Erythroblast (primary cell): ENCODE data around the gene RUNDC1.
A peak's percentile ranks its signal among the peaks of the same experiment; 100 is the strongest.

Experiments used
- DNase-seq, 2 experiments: peaks; one replicate each; lab custom pipeline; 2025; lab: John Stamatoyannopoulos, UW
- GATA1 ChIP-seq: IDR thresholded peaks from 2 replicates; pipeline ENCODE4 v1.6.1; 2011; ENCODE audit warnings: low read depth, mild to moderate bottlenecking, control low read depth, low read length, moderate library complexity
- POLR2A ChIP-seq: IDR thresholded peaks from 2 replicates; pipeline ENCODE4 v1.6.1; 2011; ENCODE audit warnings: mild to moderate bottlenecking, low read length

The RUNDC1 gene

DNA sequence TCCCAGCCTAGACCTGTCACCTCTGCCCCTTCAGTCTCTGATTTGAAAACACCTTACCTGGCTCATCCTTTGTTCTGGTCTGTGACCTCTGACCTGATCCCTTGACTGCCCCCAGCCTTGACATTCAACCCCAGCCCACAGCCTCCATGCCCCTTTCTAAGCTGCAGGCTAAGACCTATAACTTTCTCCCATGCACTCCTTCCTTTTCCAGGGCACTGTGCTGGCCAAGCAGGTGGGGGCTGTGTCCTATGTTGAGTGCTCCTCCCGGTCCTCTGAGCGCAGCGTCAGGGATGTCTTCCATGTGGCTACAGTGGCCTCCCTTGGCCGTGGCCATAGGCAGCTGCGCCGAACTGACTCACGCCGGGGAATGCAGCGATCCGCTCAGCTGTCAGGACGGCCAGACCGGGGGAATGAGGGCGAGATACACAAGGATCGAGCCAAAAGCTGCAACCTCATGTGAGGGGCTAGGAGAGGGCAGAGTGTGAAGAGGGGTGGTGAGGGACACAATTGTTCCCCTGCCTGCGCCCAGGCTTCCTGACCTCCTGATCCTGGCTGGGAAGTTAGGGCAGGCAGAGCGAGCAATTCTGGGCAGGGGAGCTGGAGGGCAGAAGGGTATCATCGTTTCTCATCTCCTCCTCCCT, 48.0 kb downstream of the RUNDC1 start:
- no peak for TF ChIP-seq POLR2A
- no peak for TF ChIP-seq GATA1
- DNase-seq, result no peak

DNA sequence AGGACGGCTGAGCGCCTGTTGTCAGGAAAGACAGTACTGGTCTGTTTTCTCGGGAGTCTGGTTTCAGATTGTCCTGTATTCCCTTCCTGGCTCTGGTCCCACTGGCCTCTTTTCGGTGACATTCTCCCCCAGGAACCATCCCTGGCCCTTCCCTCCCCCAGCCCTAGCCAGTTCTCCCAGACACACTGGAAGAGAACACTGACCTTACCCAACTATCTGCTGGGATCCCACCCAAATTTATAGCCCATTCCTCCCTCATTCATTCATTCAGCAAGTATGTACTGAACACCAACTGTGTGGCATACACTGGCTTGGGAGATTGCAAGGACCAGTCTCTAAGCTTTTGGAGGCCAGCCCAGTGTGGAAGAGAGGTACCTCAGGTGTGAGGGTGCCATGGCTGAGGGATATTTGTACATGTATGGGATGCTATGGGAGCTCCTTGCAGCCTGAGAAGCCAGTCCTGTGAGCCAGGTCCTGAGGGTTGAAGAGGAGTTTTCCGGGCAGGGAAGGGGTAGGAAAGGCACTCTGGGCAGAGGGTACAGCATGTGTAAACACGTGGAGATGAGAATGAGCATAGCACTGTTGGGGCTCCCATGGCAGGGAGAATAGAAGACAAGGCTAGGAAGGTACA, 49.9 kb downstream of the RUNDC1 start:
- TF ChIP-seq GATA1 (no peak), POLR2A (no peak)
- no peak for DNase-seq

DNA sequence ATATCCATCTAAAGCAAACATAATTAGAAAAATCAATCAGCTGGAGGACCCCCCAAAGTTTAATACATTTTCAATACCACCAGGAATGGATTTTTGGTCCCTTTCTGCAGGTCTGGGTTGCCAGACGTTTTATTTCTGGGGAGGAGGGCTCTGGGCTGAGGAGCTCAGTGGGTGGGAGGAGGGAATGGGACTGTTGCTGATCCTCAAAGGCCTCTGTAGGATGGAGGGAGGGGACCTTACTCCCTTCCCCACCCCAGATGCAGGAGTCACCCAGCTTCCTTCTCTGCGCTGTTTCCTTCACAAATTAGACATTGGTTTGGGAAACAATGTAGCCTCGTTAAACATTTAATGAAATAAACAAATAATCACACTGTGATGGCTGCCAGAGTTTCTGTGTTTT, 51.3 kb downstream of the RUNDC1 start:
- DNase-seq, result no peak
- TF ChIP-seq GATA1, result no peak
- no peak for TF ChIP-seq POLR2A

DNA sequence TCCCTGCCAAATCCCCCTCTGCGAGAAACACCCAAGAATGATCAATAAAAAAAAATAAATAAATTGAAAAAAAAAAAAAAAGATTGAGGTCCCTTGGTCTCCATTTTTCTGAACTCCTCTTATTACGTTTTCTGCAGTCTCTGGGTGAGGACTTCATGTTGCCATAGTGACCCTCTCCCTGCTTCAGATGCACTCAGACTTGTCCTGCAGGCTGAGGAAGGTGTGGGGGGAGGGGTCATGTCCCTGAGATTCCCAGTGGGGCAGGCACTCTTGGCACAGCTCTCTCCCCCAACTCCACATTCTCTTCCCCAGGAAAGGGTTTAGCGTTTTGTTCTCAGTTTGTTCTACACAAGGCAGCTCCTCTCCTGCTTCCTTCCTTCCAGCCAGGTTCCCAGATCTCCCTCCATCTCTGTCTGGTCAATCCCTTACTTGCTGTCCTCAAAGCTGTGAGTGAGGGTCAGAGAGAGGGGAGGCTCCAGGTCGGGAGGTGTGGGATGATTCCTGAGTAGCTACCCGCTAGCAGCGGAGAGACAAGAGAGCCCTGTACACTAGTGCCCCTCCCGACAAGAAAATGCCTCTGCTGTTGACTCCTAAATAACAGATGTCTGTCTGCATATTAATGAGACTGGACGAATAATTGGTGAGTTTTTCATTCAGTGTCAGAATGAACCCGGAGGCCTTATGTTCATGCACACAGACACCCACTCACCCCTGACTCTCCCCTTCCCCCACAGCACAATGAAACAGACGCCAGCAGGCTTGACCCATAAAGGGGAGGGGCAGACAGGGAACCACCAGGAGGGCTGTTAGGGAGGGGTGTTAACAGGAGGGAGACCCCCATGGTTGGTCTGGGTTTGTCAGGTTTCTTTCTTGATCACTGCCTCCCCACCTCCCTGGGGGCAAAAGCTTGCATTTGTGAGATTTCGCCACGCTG, 53.9 kb downstream of the RUNDC1 start:
- no peak for TF ChIP-seq POLR2A
- TF ChIP-seq GATA1, result no peak
- no peak for DNase-seq

DNA sequence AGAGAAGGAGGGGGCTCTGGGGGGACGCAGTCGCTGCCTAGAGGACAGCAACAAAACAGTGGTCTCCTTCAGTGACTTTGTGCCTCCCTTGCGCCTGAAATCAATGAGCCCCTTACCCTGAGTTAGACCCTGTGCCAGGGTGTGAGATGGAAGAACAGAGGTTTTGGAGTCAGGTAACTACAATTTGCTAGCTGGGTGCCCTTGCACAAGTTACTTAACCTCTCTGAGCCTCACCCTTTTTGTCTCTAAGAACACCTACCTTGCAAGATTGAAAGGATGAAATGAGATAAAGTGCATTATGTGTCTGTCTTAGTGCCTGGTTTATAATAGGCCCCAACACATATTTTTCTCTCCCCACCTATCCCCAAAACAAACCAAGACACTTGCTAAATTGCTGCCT, 54.5 kb downstream of the RUNDC1 start:
- TF ChIP-seq GATA1 (no peak), POLR2A (no peak)
- DNase-seq, result no peak

DNA sequence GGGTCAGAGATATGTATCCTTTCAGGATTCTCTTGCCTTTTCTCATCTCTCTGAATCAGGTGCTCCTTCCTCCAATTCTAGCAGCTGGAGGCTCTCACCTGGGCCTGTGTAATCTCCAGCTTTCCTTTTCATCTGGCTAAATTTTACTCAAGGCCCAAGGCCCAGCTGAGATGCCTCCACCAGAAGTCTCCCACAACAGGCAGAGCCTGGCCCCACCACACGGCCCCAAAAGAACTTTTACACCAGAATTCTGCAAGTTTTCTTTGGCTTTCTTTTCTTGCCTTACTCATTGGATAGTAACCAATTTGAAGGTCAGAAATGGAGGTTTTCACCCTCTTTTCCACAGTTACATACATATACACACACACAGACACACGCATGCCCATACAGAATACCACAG, 59.3 kb downstream of the RUNDC1 start:
- DNase-seq, result no peak
- TF ChIP-seq POLR2A, result no peak
- TF ChIP-seq GATA1, result no peak

DNA sequence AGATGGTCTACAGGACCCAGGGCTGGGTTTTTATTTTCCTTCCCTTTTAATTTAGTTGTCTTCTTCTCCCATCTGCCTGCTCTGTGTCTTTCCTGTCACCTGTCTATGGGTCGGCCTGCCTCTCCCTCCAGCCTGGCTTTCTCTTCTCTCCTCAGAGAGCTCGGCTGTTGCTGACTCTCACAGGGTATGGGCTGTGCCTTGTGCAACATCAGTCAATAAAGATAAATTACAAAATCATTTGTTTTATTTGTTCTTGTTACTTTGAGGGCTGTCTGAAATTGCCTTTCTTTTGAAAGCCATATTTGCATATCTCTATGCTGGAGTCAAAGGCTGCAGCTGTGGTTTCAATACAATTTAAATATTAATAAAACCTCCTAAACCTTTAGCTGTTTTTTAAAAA, 60.3 kb downstream of the RUNDC1 start:
- no peak for TF ChIP-seq POLR2A
- no peak for TF ChIP-seq GATA1
- no peak for DNase-seq

DNA sequence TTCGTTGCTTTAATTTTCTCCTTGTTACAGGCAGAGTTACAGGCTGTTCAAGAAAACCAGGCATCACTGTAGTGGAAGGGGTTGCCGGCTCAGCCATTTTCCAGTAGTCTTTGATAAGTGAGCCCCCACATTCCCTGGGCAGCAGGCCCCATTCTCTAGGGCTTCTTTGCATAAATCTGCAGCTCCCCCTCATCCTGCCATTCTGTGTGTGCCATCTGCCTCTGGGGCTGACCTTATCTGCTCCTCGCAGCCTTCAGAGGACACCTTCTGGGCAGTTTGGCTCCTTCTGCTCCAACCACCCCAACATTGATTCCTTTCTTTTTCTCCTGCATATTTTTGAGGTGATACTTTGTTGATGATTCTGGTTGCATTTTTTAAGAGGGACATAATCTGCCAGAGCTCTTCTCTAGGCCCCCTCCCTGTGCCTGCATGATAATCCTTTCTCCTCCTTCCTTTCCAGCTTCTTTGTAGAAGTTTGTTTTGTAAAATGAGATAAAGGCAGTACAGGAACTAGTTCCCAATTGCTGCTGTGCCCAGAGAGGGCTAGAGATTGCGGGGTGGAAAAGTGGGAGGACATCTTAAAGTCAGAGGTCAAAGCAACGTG, 61.8 kb downstream of the RUNDC1 start:
- TF ChIP-seq GATA1 (no peak), POLR2A (no peak)
- DNase-seq, result peak; percentile 24 to 55
